ENCODE results near the gene OR2B2.

Gene OR2B2

GRCh38 chr6:27866357-27867050, 45.7 kb downstream of the OR2B2 start:
- DNase-seq, result peak; percentile 29 to 82 (median 47)

- DNase-seq, result peak in 3 of 6 experiments; percentile 25 to 32 (median 29)
Observed at GRCh38 chr6:27865850-27866356, 46.3 kb downstream of the OR2B2 start.

- peak; percentile 65 to 91 (median 79) for DNase-seq
Observed at GRCh38 chr6:27864906-27865849, 47.0 kb downstream of the OR2B2 start.

- DNase-seq, result peak in 3 of 6 experiments; percentile 5 to 17 (median 8)
Observed at GRCh38 chr6:27863962-27864905, 48.0 kb downstream of the OR2B2 start.

- no peak for DNase-seq
Observed at GRCh38 chr6:27862396-27863066, 49.7 kb downstream of the OR2B2 start.

GRCh38 chr6:27861861-27862260, 50.3 kb downstream of the OR2B2 start:
- no peak for DNase-seq

- no peak for DNase-seq
Observed at GRCh38 chr6:27861276-27861840, 50.8 kb downstream of the OR2B2 start.
